ENCODE data around the gene TEX2. TPM values are rescaled to one million over a fixed set of nuclear protein-coding genes. Genes with fewer than 3 reads are reported as not detected.

The TEX2 gene
- polyA plus RNA-seq, 1 of the 3 experiments (the other 2 are of a cell fraction): 24.0 TPM

DNA sequence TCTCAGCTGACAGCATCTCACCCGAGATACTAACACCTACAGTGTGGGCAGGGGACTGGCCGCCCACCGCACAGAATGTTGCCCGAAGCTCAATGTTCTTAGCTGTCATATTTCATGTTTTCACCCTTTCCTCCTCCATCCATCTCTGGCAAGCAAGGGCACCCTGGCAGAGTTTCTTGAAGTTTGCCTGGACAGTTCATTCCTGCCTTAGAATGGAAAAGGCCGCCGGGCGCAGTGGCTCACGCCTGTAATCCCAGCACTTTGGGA, 37.6 kb upstream of the TEX2 start (continued):
- no peak for TF ChIP-seq FOXM1 (IDR thresholded peaks at IDR 0.05; ENCODE audit: low read depth)

DNA sequence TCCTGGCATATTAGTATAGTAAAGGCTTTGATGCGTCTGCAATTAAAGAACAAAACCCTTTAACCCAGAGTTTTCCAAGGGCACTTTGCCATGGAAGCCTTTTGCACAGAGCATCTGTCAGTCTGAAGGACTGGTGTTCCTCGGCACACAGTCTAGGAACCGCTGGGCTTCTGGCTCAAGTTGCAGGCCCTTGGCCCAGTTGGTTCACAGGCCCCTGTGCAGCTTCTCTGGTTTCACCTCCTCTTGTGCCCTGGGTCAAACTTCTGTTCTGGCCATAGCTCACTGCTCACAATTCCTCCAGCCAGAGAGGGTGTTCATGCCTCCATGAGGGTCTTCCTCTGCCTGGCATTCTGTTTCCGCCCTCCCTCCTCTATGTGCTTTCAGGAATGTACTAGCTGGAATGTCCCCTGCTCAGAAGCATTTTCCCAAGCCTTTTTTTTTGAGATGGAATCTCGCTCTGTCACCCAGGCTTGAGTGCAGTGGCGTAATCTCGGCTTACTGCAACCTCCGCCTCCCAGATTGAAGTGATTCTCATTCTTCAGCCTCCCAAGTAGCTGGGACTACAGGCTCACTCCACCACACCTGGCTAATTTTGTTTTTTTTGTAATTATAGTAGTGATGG, 34.5 kb upstream of the TEX2 start:
- Histone ChIP-seq H3K4me1 (ENCODE audit: control insufficient read depth in 1 of 2, insufficient read depth in 2 of 2, low read depth in 1 of 2, low read length in 1 of 2) (no peaks in the 10 kb centered on the region), H3K9me3 (no peaks in the 10 kb centered on the region), H3K9ac (no peak overlapping the region), H3K4me3 (ENCODE audit: low read depth in 2 of 2, low read length in 1 of 2) (no peak overlapping the region), H3K36me3 (replicated peaks in 1 of 2; ENCODE audit: control insufficient read depth in 1 of 2, insufficient read depth in 2 of 2, low read length in 1 of 2) (no peaks in the 10 kb centered on the region), H4K20me1 (ENCODE audit: insufficient read depth) (no peaks in the 10 kb centered on the region), H3K27ac (ENCODE audit: low read depth in 2 of 2, low read length in 1 of 2) (no peak overlapping the region), H2AFZ (ENCODE audit: low read depth) (no peak overlapping the region), H3K9me2 (no peaks in the 10 kb centered on the region), H3K4me2 (no peak overlapping the region), H3K27me3 (ENCODE audit: insufficient read depth) (no peaks in the 10 kb centered on the region; the same call in 1 of the 2 replicates), H3K79me2 (ENCODE audit: insufficient read depth) (no peaks in the 10 kb centered on the region), H3F3A (replicated peaks; ENCODE audit: insufficient read depth) (no peaks in the 10 kb centered on the region)
- DNase-seq: no peak
- POLR2A ChIA-PET: interaction anchor here (1.0 kb wide), 1 partner anchor 151 kb away, joined by 3 read pairs; no protein-coding TSS in a partner anchor
- CTCF ChIA-PET: interaction anchor here (1.1 to 5.2 kb wide), 9 partner anchors 9 to 379 kb away, joined by 3 to 37 read pairs (median 8); partner anchors contain the start of gene GH1
- no peak for TF ChIP-seq POLR2AphosphoS5 (IDR thresholded peaks at IDR 0.05; ENCODE audit: low read depth, low read length)
- no peak for TF ChIP-seq TCF12 (IDR thresholded peaks at IDR 0.05)
- no peak for TF ChIP-seq TAF1 (IDR thresholded peaks at IDR 0.05; ENCODE audit: borderline replicate concordance, low read depth, low read length)
- WGBS (ENCODE audit: low lambda C conversion rate): 92% methylated on average over 8 of the region's 8 CpGs

DNA sequence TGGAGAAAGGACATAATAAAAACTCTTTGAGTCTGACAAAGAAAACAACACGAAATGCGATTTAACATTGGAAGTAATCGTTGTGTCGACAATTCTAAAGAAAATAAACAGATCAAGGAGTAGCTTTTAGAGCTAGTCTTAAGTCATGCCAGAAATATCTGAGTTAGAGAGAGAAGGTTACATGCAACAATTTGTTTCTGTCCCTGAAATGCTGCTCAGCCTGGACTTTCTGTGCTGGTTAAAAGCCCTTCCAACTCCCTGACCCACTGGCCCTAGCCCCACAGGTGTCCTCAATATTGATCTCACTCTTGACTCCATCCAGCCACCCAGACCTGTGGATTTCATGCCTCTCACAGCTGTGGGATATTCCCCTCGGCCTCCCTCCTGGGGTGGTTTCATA, 33.2 kb upstream of the TEX2 start:
- H4K20me1 ChIP-seq (ENCODE audit: insufficient read depth): no peaks in the 10 kb centered on the region
- no peaks in the 10 kb centered on the region for H3F3A ChIP-seq (replicated peaks; ENCODE audit: insufficient read depth)
- H3K9ac ChIP-seq: no peak overlapping the region
- no peaks in the 10 kb centered on the region for H3K4me1 ChIP-seq (ENCODE audit: control insufficient read depth in 1 of 2, insufficient read depth in 2 of 2, low read depth in 1 of 2, low read length in 1 of 2)
- no peak overlapping the region for H2AFZ ChIP-seq (ENCODE audit: low read depth)
- no peak overlapping the region for H3K27ac ChIP-seq (ENCODE audit: low read depth in 2 of 2, low read length in 1 of 2)
- peaks cover 5% of the 10 kb centered on the region for H3K9me3 ChIP-seq
- TF ChIP-seq, protein P1, sequence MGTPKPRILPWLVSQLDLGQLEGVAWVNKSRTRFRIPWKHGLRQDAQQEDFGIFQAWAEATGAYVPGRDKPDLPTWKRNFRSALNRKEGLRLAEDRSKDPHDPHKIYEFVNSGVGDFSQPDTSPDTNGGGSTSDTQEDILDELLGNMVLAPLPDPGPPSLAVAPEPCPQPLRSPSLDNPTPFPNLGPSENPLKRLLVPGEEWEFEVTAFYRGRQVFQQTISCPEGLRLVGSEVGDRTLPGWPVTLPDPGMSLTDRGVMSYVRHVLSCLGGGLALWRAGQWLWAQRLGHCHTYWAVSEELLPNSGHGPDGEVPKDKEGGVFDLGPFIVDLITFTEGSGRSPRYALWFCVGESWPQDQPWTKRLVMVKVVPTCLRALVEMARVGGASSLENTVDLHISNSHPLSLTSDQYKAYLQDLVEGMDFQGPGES (IDR thresholded peaks at IDR 0.05; ENCODE audit: low read depth, low read length): no peak
- TF ChIP-seq RXRA (IDR thresholded peaks at IDR 0.05; ENCODE audit: borderline replicate concordance, low read depth): no peak
- TF ChIP-seq TAF1 (IDR thresholded peaks at IDR 0.05; ENCODE audit: borderline replicate concordance, low read depth, low read length): no peak
- TF ChIP-seq EZH2phosphoT487 (IDR thresholded peaks at IDR 0.05; ENCODE audit: borderline replicate concordance, low read depth): no peak
- TF ChIP-seq ELF1 (IDR thresholded peaks at IDR 0.05): no peak
- TF ChIP-seq RCOR1 (IDR thresholded peaks at IDR 0.05; ENCODE audit: low read length): no peak
- H3K9me2 ChIP-seq: no peaks in the 10 kb centered on the region
- DNase-seq: no peak
- H3K4me2 ChIP-seq: no peak overlapping the region
- H3K4me3 ChIP-seq (ENCODE audit: low read depth in 2 of 2, low read length in 1 of 2): no peak overlapping the region
- WGBS (ENCODE audit: low lambda C conversion rate): 72% methylated on average over 5 of the region's 5 CpGs
- no peaks in the 10 kb centered on the region for H3K79me2 ChIP-seq (ENCODE audit: insufficient read depth)
- CTCF ChIA-PET: interaction anchor here (1.2 to 8.5 kb wide), 9 partner anchors 7 to 377 kb away, joined by 3 to 70 read pairs (median 7); partner anchors contain the start of gene GH1
- H3K36me3 ChIP-seq (replicated peaks in 1 of 2; ENCODE audit: control insufficient read depth in 1 of 2, insufficient read depth in 2 of 2, low read length in 1 of 2): no peaks in the 10 kb centered on the region
- H3K27me3 ChIP-seq (ENCODE audit: insufficient read depth): no peaks in the 10 kb centered on the region; the same call in 1 of the 2 replicates
- POLR2A ChIA-PET: interaction anchor here (0.6 kb wide), 1 partner anchor 489 kb away, joined by 3 read pairs; no protein-coding TSS in a partner anchor
